K562 (cell line): ENCODE measurements around the gene CRELD2. TPM values are rescaled to one million over a fixed set of nuclear protein-coding genes. Genes with fewer than 3 reads are reported as not detected.

Source experiments
- ARNT ChIP-seq, 2 experiments: fragments of 450-650 bp; IDR thresholded peaks; 2 replicates each; pipeline ENCODE4 v1.6.1; 2016; ENCODE audit warnings: mild to moderate bottlenecking in 1 of 2
- ETS1 ChIP-seq: conservative IDR thresholded peaks from 2 replicates; pipeline ENCODE4 v1.6.1; 2011; ENCODE audit warnings: low read depth, mild to moderate bottlenecking, low read length; ENCODE audit not compliant: control insufficient read depth
- OTX1 ChIP-seq: fragments of 450-650 bp; formaldehyde crosslinking; IDR thresholded peaks from 2 replicates; pipeline ENCODE4 v1.4.0; 2022; ENCODE audit warnings: mild to moderate bottlenecking
- ZBTB26 ChIP-seq: fragments of 450-650 bp; formaldehyde crosslinking; IDR thresholded peaks from 2 replicates; pipeline ENCODE4 v1.4.0; 2022; ENCODE audit warnings: missing genetic modification characterization
- ZNF318 ChIP-seq, 2 experiments: fragments of 450-650 bp; IDR thresholded peaks; 2 replicates each; pipeline ENCODE4 v1.6.1; 2016; ENCODE audit warnings: mild to moderate bottlenecking in 2 of 2, borderline replicate concordance in 1 of 2, low read depth in 1 of 2, moderate library complexity in 1 of 2
- polyA plus RNA-seq, 8 experiments: library from polyadenylated mRNA; depleted of rRNA in 4 of 8; stranded (reverse) in 5 of 8; unstranded in 3 of 8; fragments of >200 nt; fragmentation: Nextera tagmentation in 2 of 8; fragmentation: Illumina TruSeq in 1 of 8; extraction: Ambion mirVana in 2 of 8; extraction: Trizol in 1 of 8; gene quantifications; 2 replicates each; pipeline versions ENCODE4 v1.2.1 to v1.2.3, GENCODE V29; 2011 to 2014; ENCODE audit warnings: inconsistent platforms in 1 of 8, missing spikeins in 1 of 8
- total RNA-seq, 7 experiments: library from RNA; depleted of rRNA in 6 of 7; stranded (reverse); fragments of >200 nt in 6 of 7; fragmentation: Illumina TruSeq in 2 of 7; extraction: Trizol in 2 of 7; gene quantifications; 2 replicates each; pipeline versions ENCODE4 v1.2.1 to v1.2.3, GENCODE V29; 2011 to 2021; ENCODE audit warnings: low replicate concordance in 1 of 7

Gene CRELD2
- total and polyA plus RNA-seq, 9 of the 15 experiments (the other 6 are each of a cell fraction or from before 2014, with no cell fraction given): 0.96 to 25.3 (median 8.8) TPM

GRCh38 chr22:49975543-49976389 is 57.3 kb downstream of the CRELD2 start (continued):
- TF ChIP-seq ETS1: no peak
- peak; percentile 33 to 64; a peak in 1 of 4 replicates for TF ChIP-seq ARNT (IDR thresholded peaks at IDR 0.05)
- TF ChIP-seq OTX1 (CRISPR knock-in tag): peak; percentile 68; the same call in 1 of the 2 replicates
- no peak for TF ChIP-seq ZNF318 (IDR thresholded peaks at IDR 0.05; ENCODE audit: borderline replicate concordance in 1 of 2, low read depth in 1 of 2)
- TF ChIP-seq ZBTB26 (CRISPR knock-in tag): peak; percentile 89
